Glutamatergic neuron (in vitro differentiated cells): ENCODE data around the gene CYP4B1. TPM values are rescaled to one million over a fixed set of nuclear protein-coding genes. Genes with fewer than 3 reads are reported as not detected.

Experiments used
- DNase-seq: peaks from one replicate; pipeline ENCODE4 v3.0.0; 2022
- H3K27ac Mint-ChIP-seq: one replicate; pipeline ENCODE4 v1.8.0; 2020; ENCODE audit warnings: mild to moderate bottlenecking, mixed read lengths, inconsistent platforms; ENCODE audit not compliant: unreplicated experiment
- H3K27me3 Mint-ChIP-seq: one replicate; pipeline ENCODE4 v1.8.0; 2020; ENCODE audit warnings: mild to moderate bottlenecking, moderate library complexity, mixed read lengths, inconsistent platforms; ENCODE audit not compliant: unreplicated experiment
- H3K36me3 Mint-ChIP-seq: one replicate; pipeline ENCODE4 v1.8.0; 2020; ENCODE audit warnings: mild to moderate bottlenecking, mixed read lengths, inconsistent platforms; ENCODE audit not compliant: unreplicated experiment
- H3K4me1 Mint-ChIP-seq: one replicate; pipeline ENCODE4 v1.8.0; 2020; ENCODE audit warnings: mild to moderate bottlenecking, low read depth, mixed read lengths, inconsistent platforms; ENCODE audit not compliant: unreplicated experiment
- H3K4me3 Mint-ChIP-seq: one replicate; pipeline ENCODE4 v1.8.0; 2020; ENCODE audit warnings: mild to moderate bottlenecking, mixed read lengths, inconsistent platforms; ENCODE audit not compliant: unreplicated experiment
- H3K9me3 Mint-ChIP-seq: one replicate; pipeline ENCODE4 v1.8.0; 2020; ENCODE audit warnings: mild to moderate bottlenecking, moderate library complexity, mixed read lengths, inconsistent platforms; ENCODE audit not compliant: unreplicated experiment
- CTCF ChIP-seq: fragments of 200-600 bp; sonication (generic); IDR thresholded peaks from one replicate; pipeline ENCODE4 v1.5.0; 2021; ENCODE audit not compliant: partially characterized antibody, unreplicated experiment
- total RNA-seq: library from RNA; stranded (reverse); fragmentation: NEBNext Ultra II Directional; extraction: Animal tissue kit (Norgen Biotek cat#: 25700); gene quantifications from one replicate; pipeline ENCODE4 v1.2.1, GENCODE V29; 2021; ENCODE audit not compliant: unreplicated experiment

The CYP4B1 gene
- total RNA-seq, 1 donor from 2014 or later: not detected

GRCh38 chr1:46764402-46764801 lies 34.4 kb upstream of the CYP4B1 start:
- H3K36me3 Mint-ChIP-seq: no peaks in the 10 kb centered on the region
- no peak for DNase-seq
- no peak overlapping the region for H3K4me3 Mint-ChIP-seq
- no peak overlapping the region for H3K27ac Mint-ChIP-seq
- peaks cover 1% of the 10 kb centered on the region for H3K9me3 Mint-ChIP-seq
- TF ChIP-seq CTCF: no peak
- peaks cover 6% of the 10 kb centered on the region for H3K27me3 Mint-ChIP-seq
- no peaks in the 10 kb centered on the region for H3K4me1 Mint-ChIP-seq

GRCh38 chr1:46767649-46768282 lies 31.1 kb upstream of the CYP4B1 start:
- Mint-ChIP-seq H3K36me3 (peaks cover 11% of the 10 kb centered on the region), H3K9me3 (peaks cover 6% of the 10 kb centered on the region), H3K4me1 (no peaks in the 10 kb centered on the region), H3K4me3 (no peak overlapping the region), H3K27ac (no peak overlapping the region), H3K27me3 (peaks cover 6% of the 10 kb centered on the region)
- TF ChIP-seq CTCF: no peak
- DNase-seq: no peak

DNA sequence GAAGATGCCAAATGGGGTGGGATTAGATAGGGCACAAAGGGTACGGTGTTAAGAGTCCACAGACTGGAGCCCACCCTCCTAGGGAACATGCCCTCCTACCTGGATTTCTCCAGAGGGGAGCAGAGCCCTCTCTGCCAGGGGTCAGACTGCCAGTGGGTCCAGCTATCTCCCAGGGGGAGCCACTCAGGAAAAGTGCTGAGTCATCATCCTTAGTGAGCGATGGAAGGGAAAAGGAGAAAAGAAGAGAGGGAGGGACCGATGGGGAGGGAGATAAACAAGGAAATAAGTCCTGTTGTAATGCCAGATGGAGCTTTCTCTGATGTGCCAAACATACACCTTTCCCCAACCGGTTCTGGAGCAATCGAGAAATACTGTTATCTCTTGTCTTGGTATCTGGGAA lies 30.4 kb upstream of the CYP4B1 start:
- peaks cover 6% of the 10 kb centered on the region for H3K9me3 Mint-ChIP-seq
- H3K27ac Mint-ChIP-seq: no peak overlapping the region
- DNase-seq: no peak

GRCh38 chr1:46769028-46769740 lies 29.7 kb upstream of the CYP4B1 start:
- no peak for DNase-seq
- TF ChIP-seq CTCF: no peak
- peaks cover 6% of the 10 kb centered on the region for H3K27me3 Mint-ChIP-seq
- no peak overlapping the region for H3K27ac Mint-ChIP-seq
- H3K4me3 Mint-ChIP-seq: no peak overlapping the region
- no peaks in the 10 kb centered on the region for H3K4me1 Mint-ChIP-seq
- H3K36me3 Mint-ChIP-seq: peaks cover 11% of the 10 kb centered on the region
- H3K9me3 Mint-ChIP-seq: peaks cover 6% of the 10 kb centered on the region

More for the DNA sequence above, 30.4 kb upstream of the CYP4B1 start:
- Mint-ChIP-seq H3K36me3 (peaks cover 11% of the 10 kb centered on the region), H3K4me3 (no peak overlapping the region), H3K27me3 (peaks cover 6% of the 10 kb centered on the region), H3K4me1 (no peaks in the 10 kb centered on the region)
- TF ChIP-seq CTCF: no peak

GRCh38 chr1:46770541-46770940 lies 28.3 kb upstream of the CYP4B1 start:
- TF ChIP-seq CTCF: no peak
- Mint-ChIP-seq H3K27me3 (peaks cover 4% of the 10 kb centered on the region), H3K27ac (no peak overlapping the region), H3K36me3 (peaks cover 11% of the 10 kb centered on the region), H3K4me3 (no peak overlapping the region), H3K9me3 (peaks cover 6% of the 10 kb centered on the region), H3K4me1 (no peaks in the 10 kb centered on the region)
- no peak for DNase-seq
